ENCODE data around the gene BCKDK.

GRCh38 chr16:31107465-31107867 lies 720 bp upstream of the BCKDK start:
- TF ChIP-seq CTCF (IDR thresholded peaks at IDR 0.05; ENCODE audit: extremely low read depth in 1 of 2, insufficient read depth in 1 of 2, low read depth in 1 of 2, low read length in 2 of 2) (no peak), EZH2 (IDR thresholded peaks at IDR 0.05; ENCODE audit: borderline replicate concordance, low read depth, low read length, severe bottlenecking) (no peak), POLR2A (IDR thresholded peaks at IDR 0.05; ENCODE audit: low read depth, low read length) (no peak), MYC (IDR thresholded peaks at IDR 0.05; ENCODE audit: low read depth, low read length) (no peak), MAX (IDR thresholded peaks at IDR 0.05; ENCODE audit: insufficient read depth, insufficient read length) (no peak), POLR2AphosphoS5 (IDR thresholded peaks at IDR 0.05; ENCODE audit: insufficient read depth, low read depth, low read length) (no peak), FOS (IDR thresholded peaks at IDR 0.05; ENCODE audit: borderline replicate concordance, insufficient read depth, low read length) (no peak), JUN (IDR thresholded peaks at IDR 0.05; ENCODE audit: borderline replicate concordance, insufficient read depth, insufficient read length, low read depth) (no peak), GATA2 (IDR thresholded peaks at IDR 0.05; ENCODE audit: insufficient read depth, insufficient read length, low read depth, low read length) (no peak)

Measured in endothelial cell of umbilical vein (primary cell).